Brain pericyte (primary cell): ENCODE measurements around the gene C1QTNF6.
"Not testable (repeated sequence)": the region's sequence is repeated elsewhere in the genome, so short reads cannot be mapped to it uniquely, and the experiment has no call there.

ENCODE experiments used
- DNase-seq: peaks from one replicate; pipeline ENCODE4 v3.0.0-alpha.2; 2012; ENCODE audit warnings: low read depth, low spot score

Gene C1QTNF6

DNA sequence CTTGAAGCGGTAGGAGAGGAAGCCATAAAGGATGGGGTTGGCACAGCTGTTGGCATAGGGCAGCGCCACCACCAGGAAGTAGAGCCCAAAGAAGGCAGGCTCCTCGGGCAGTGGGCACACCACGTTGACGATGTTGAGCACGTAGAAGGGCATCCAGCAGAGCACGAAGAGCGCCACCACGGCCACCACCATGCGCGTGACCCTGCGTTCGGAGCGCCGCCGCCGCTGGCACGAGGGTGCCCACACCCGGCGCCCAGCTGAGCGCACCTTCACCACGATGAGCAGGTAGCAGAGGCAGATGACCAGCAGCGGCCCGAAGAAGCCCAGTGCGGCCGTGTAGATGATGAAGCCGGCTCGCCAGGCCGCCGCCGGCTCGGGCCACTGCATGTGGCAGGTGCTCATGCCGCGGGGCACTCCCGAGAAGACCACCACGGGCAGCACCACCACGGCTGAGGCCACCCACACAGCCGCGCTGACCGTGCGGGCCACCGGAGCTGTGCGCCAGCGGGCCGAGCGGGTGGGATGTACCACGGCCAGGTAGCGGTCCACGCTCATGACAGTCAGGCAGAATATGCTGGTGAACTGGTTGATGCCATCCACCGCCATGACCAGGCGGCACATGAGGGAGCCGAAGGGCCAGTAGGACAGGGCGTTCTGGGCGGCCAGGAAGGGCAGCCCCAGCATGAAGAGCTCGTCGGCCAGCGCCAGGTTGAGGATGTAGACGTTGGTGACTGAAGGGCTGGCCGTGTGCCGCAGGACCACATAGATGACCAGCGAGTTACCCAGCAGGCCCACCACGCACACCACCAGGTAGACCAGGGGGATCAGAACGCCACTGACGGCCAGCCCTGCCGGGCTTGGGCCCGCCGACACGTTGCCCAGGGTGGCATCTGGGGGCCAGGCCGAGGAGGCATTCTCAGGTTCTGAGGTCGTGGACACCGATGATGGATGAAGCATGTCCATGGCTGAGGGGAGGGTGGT, 19.1 kb upstream of the C1QTNF6 start:
- no peak for DNase-seq

GRCh38 chr22:37206118-37206840, 18.2 kb upstream of the C1QTNF6 start:
- DNase-seq = no peak

DNA sequence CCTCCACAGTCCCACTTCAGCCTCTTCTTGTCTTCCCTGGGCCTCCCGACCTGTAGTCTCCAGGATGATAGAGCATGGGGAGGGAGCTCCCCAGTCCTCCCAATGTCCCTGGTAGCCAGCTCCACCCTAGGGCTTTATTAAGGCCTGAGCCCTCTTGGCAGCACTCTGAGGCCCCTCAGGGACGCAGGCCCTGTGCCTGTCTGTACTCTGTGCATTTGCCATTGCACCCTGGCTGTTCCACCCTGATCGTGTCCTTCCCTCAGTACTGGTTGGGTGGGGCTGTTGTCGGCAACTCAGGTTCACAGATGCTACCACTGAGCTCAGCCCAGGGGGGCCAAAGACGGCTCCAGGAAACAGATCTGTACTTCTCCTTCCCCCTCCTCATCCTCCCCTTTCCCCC, 17.0 kb upstream of the C1QTNF6 start:
- no peak for DNase-seq

DNA sequence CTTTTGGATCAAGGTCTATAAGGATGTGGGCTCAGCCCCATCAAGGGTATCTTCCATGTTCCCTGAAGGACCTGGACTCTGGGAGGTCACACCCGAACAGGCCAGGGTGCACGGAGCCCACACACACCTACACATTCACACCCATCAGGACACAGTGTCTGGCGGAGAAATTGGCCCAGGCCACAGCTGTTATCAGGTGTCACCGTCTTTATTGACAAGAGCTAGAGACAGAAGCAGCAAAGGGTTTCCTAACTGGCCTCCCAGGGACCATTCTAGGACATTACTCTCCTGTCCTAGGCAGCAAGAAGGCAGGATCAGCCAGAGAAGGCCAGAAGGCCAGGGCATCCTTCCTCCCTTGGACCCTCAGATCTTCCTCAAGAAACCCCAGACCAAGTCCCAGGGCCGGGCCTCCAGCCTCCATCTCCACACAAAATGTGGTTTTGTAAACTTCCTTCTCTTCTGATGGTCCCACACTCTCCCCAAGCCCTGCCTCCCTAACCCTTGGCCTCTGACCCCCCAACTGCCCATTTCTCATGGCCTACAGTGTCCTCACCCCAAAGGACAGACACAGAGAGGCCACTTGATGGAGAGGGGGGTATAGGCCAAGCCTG, 16.1 kb upstream of the C1QTNF6 start:
- DNase-seq = no peak

DNA sequence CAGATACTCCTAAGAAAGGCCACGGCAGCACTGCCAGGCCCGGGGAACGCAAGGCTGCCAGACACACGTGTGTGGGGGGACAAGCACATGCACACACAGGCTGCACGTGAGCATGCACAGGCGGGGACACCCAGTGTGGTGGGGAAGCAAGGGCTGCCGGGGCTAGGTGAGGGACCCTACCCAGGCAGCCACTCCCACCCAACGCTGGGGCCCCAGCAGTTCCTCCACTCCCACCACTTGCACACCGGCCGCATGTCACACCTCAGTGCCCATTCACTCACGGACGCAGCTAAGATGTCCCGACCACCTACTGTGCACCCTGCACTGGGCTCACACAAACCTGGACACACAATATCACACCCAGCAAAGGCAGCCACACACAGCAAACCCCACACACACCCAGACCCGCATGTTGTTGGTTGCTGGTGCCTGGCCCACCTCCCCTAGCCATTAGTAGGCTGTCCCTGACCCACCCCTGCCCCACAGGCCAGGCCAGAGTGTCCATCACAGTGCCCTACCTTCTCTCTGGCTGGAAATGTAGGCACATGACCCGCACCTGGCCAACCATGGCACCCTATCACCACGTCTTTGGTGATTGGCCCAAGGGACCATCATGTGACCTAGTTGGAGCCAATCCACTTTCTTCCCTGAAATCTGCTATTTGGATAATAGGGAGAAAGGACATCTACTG, 15.5 kb upstream of the C1QTNF6 start:
- DNase-seq = no peak

DNA sequence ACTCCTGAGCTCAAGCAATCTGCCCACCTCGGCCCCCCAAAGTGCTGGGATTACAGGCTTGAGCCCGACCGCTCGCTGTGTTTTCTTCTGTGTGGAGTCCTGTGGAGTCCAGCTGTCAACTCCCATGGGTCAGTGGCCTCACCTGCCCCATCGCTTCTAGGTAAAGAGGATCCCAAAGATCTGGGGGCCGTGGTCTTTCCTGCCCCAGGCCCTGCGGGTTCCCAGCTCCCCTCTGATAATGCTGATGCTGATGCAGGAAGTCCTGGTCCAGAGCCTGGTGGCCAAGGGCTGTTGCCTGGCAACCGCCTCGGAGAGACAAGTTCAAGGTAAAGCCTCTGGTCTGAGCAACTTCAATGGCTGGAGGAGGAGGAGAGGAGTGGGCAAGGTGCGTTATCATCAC, 14.7 kb upstream of the C1QTNF6 start:
- DNase-seq = no peak

- no peak for DNase-seq
Observed at GRCh38 chr22:37202001-37202555, 14.0 kb upstream of the C1QTNF6 start.

DNA sequence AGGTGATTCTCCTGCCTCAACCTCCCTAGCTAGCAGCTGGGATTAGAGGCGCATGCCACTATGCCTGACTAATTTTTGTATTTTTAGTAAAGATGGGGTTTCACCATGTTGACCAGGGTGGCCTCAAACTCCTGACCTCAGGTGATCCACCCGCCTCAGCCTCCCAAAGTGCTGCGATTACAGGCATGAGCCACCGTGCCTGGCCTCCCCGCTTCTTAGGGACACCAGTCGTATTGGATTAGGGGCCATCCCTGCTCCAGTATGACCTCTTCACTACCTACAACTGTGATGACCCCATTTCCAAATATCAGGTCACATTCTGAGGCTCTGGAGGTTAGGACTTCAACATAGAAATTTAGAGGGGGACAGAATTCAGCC, 13.4 kb upstream of the C1QTNF6 start:
- DNase-seq = not testable (repeated sequence)

- DNase-seq = no peak
Observed at GRCh38 chr22:37199760-37200108, 11.7 kb upstream of the C1QTNF6 start.

DNA sequence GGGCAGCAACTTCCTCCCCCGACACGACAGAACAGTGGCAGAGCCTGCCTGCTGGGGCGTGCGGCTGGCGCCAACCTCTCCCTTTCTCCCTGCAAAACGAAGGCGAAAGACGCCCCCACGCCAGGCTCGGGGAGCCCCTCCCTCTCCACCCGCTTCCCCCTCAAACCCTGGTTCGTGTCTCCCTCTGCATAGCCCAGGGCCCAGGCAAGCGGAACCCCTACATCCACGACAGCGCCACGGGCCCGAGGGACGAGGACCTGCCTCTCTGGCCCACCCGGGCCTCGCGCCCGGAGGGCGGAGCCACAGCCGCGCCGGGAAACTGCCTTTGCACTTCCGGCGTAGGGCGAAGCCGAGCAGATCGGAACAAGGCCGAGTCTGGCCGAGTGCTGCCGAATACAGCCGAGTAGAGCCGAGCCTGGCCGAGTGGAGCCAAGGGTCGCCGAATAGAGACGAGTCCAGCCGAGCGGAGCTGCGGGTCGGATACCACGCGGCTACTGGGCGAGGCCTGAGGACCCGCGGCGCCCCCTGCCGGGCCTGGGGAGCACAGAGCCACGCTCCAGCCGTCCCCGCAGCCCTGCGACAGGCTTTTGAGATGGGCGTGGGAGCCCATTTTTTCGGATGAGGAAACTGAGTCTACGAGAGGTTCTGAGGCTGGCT, 11.2 kb upstream of the C1QTNF6 start:
- DNase-seq = peak; percentile 97

DNA sequence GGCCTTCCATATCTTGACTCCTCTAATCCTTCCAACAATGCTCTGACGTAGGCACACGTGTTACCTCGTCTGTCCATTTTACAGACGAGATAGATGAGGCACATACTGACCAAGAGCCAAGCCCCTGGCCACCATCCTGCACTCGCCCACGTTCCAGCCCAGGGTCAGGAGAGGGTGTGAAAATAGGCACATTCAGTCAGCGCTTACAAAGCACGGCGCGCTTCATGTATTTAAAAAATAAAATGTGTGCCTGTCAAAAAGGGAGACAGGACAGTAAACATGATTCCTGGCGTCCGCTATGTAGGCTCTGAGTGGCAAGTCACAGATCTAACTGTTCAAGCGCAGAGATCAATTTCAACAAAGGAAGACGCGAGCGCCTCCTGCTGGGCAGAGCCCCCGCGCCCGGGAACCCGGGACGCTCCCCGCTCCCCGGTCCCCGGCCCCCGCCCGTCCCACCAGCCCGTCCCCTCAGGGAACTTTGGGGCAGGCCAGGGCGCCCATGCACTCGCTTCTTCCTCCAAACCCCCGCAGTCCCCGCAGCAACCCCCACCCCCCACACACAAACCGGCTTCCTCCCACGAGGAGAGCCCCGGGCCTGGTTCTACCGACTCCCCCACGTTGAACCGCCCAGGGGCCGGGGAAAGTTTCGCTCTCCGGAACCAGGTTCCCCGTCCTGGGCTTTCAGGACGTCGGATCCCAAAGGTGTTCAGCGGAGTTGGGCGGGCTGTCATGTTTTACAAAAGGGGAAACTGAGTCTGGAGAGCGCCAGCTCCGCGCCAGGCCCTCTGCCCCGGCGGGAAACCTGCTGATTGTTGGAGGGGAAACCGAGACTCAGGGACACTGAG, 10.4 kb upstream of the C1QTNF6 start:
- no peak for DNase-seq

GRCh38 chr22:37197451-37198257, 9.6 kb upstream of the C1QTNF6 start:
- no peak for DNase-seq

DNA sequence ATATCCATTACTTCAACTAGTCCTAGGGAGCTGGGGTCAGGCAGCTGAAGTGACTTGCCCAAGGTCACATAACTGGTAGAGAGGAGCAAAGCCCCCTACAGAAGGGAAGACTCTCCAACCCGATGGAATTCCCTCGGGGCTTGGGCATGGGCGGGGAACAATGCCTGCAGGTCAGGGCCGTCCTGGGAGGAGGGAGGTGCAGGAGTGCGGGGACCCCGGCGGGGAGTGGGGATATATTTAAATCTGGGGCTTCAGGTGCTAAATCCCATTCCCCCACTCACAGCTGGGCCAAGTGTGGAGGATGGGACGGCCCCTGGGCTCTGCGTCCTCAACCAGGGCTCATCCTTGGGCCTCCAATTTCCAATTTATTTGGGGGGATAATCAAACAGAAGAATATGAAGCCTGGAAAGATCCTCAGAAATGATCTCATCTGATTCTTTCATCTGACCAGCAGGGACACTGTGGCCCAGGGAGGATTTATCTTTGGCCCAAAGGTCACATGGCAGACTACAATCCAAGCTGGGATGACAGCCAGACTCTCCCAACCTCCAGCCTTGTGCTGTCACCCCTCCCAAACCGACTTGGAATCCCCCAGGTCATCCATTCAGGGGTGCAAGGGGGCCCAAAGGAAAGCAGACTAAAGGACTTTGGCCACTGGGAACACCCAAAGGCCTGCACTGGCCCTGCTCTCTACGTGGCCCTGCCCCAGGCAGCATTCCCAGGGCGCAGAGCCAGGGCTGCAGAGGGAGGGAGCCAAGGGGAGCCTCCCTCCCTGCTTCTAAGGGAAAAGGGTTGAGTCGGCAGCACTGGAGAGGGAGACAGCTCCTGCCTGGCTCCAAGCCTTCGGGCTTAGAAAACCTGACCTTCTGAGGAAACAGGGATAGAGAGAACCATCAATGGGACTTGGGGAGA, 8.7 kb upstream of the C1QTNF6 start:
- DNase-seq = no peak

- no peak for DNase-seq
Observed at GRCh38 chr22:37195921-37196320, 7.9 kb upstream of the C1QTNF6 start.

GRCh38 chr22:37194750-37195149, 6.7 kb upstream of the C1QTNF6 start:
- DNase-seq = no peak

- no peak for DNase-seq
Observed at GRCh38 chr22:37193629-37194191, 5.7 kb upstream of the C1QTNF6 start.

GRCh38 chr22:37192741-37193140, 4.7 kb upstream of the C1QTNF6 start:
- no peak for DNase-seq

DNA sequence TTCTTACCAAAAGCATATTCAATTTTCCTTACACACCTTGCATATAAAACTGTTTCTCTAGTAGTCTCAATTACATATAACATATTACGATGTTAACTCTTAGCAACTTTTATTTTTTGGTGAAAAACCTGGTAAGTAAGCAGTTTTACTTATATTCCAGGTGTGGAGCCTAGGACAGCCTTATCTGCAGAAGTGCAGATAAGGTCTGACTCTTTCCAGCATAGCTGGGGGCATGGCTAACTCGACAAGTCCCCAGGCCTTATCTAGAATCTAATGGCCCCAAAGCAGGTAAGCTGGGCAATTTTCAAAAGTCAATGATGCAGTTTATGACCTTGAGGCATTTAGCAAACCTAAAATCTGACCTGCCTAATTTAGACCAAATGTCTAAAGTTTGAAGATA, 4.2 kb upstream of the C1QTNF6 start:
- no peak for DNase-seq
